Loucy (cell line): ENCODE data around the gene ANKDD1A.

Source experiments
- EZH2phosphoT487 ChIP-seq: fragments of 200-600 bp; IDR thresholded peaks from 2 replicates; pipeline ENCODE4 v1.6.1; 2018; ENCODE audit warnings: antibody characterized with exemption, mild to moderate bottlenecking, moderate library complexity, borderline replicate concordance
- TF ChIP-seq, protein P1 (sequence below): fragments of 200-600 bp; sonication (generic); conservative IDR thresholded peaks from 2 replicates; pipeline ENCODE4 v1.5.1; 2014; ENCODE audit warnings: mild to moderate bottlenecking, antibody characterized with exemption, low read length

DNA sequence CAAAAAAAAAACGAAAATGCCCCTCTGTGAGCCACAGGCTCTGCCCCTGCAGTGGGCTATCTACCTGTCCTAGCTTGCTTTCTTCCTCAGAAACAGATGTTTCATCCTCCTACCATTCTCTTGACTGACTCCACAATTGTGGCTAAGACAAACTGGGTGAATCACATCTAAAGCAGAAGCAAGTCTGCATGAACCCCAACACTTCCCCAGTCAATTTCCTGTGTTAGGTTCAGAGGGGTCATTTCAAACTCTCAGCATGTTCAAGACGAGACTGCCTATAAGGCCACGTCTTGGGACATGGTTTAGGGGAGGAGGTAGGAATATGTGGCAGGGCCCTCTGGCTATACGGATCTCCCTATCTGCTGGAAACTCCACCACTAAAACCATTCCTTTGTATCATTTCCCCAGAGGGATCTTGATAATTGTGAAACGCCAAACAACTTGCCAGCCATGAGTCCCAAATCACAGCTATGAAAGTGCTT is 28.6 kb upstream of the ANKDD1A start:
- TF ChIP-seq, protein P1, sequence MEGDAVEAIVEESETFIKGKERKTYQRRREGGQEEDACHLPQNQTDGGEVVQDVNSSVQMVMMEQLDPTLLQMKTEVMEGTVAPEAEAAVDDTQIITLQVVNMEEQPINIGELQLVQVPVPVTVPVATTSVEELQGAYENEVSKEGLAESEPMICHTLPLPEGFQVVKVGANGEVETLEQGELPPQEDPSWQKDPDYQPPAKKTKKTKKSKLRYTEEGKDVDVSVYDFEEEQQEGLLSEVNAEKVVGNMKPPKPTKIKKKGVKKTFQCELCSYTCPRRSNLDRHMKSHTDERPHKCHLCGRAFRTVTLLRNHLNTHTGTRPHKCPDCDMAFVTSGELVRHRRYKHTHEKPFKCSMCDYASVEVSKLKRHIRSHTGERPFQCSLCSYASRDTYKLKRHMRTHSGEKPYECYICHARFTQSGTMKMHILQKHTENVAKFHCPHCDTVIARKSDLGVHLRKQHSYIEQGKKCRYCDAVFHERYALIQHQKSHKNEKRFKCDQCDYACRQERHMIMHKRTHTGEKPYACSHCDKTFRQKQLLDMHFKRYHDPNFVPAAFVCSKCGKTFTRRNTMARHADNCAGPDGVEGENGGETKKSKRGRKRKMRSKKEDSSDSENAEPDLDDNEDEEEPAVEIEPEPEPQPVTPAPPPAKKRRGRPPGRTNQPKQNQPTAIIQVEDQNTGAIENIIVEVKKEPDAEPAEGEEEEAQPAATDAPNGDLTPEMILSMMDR, result no peak
- no peak for TF ChIP-seq EZH2phosphoT487
